NCI-H1436 treated with DMSO at 0.1 percent for 48 hours (cell line): ENCODE results near the gene RAP1GDS1.
"Not testable (repeated sequence)": the region's sequence is repeated elsewhere in the genome, so short reads cannot be mapped to it uniquely, and the experiment has no call there.

Experiments used
- DNase-seq: peaks from one replicate; lab custom pipeline; 2025; lab: John Stamatoyannopoulos, UW

The RAP1GDS1 gene

GRCh38 chr4:98287328-98287727 lies 26.1 kb downstream of the RAP1GDS1 start:
- no peak for DNase-seq

GRCh38 chr4:98288671-98289070 lies 27.5 kb downstream of the RAP1GDS1 start:
- not testable (repeated sequence) for DNase-seq

- no peak for DNase-seq
Measured at GRCh38 chr4:98289375-98289774, 28.2 kb downstream of the RAP1GDS1 start.

GRCh38 chr4:98290511-98290910 lies 29.3 kb downstream of the RAP1GDS1 start:
- no peak for DNase-seq

GRCh38 chr4:98293104-98293887 lies 32.1 kb downstream of the RAP1GDS1 start:
- no peak for DNase-seq

- no peak for DNase-seq
Measured at GRCh38 chr4:98298022-98298421, 36.8 kb downstream of the RAP1GDS1 start.

- no peak for DNase-seq
Measured at GRCh38 chr4:98300706-98301105, 39.5 kb downstream of the RAP1GDS1 start.

GRCh38 chr4:98305576-98305975 lies 44.4 kb downstream of the RAP1GDS1 start:
- no peak for DNase-seq

- no peak for DNase-seq
Measured at GRCh38 chr4:98310867-98311266, 49.7 kb downstream of the RAP1GDS1 start.

- no peak for DNase-seq
Measured at GRCh38 chr4:98311656-98312055, 50.5 kb downstream of the RAP1GDS1 start.

- DNase-seq, result no peak
Measured at GRCh38 chr4:98314791-98315565, 53.8 kb downstream of the RAP1GDS1 start.

GRCh38 chr4:98318521-98318920 lies 57.3 kb downstream of the RAP1GDS1 start:
- DNase-seq, result no peak

GRCh38 chr4:98319021-98319420 lies 57.8 kb downstream of the RAP1GDS1 start:
- no peak for DNase-seq

GRCh38 chr4:98326168-98326567 lies 65.0 kb downstream of the RAP1GDS1 start:
- DNase-seq, result no peak

- DNase-seq, result no peak
Measured at GRCh38 chr4:98327694-98328093, 66.5 kb downstream of the RAP1GDS1 start.

GRCh38 chr4:98329879-98330640 lies 68.9 kb downstream of the RAP1GDS1 start:
- DNase-seq, result not testable (repeated sequence)

- no peak for DNase-seq
Measured at GRCh38 chr4:98332017-98332416, 70.8 kb downstream of the RAP1GDS1 start.

- DNase-seq, result no peak
Measured at GRCh38 chr4:98334461-98334860, 73.3 kb downstream of the RAP1GDS1 start.

GRCh38 chr4:98338761-98339438 lies 77.7 kb downstream of the RAP1GDS1 start:
- no peak for DNase-seq

- no peak for DNase-seq
Measured at GRCh38 chr4:98341309-98341708, 80.1 kb downstream of the RAP1GDS1 start.

- no peak for DNase-seq
Measured at GRCh38 chr4:98343626-98344025, 82.4 kb downstream of the RAP1GDS1 start.

GRCh38 chr4:98345838-98346237 lies 84.7 kb downstream of the RAP1GDS1 start:
- DNase-seq, result no peak
